K562 treated with DMSO at 1 percent for 12 hours (cell line): ENCODE measurements around the gene PGRMC2. TPM values are rescaled to one million over a fixed set of nuclear protein-coding genes. Genes with fewer than 3 reads are reported as not detected.

ENCODE experiments used
- total RNA-seq: library from RNA; unstranded; fragments of 300-600 nt; gene quantifications from 2 replicates; pipeline ENCODE4 v1.2.3, GENCODE V29; 2022; ENCODE audit not compliant: insufficient read depth

PGRMC2 gene
- 11.0 and 27.0 TPM in 2 replicates for total RNA-seq

GRCh38 chr4:128287141-128287870 is at the start of gene PGRMC2:
TSS of gene PGRMC2 (minus strand) at chr4:128287813. CDS start at chr4:128287790, 23 bp downstream.

Other genes with a start within 250 kb of the PGRMC2 start
- gene LARP1B, start 226.5 kb downstream of the PGRMC2 start, total RNA-seq, result 11.2 and 28.0 TPM in 2 replicates